Lung (tissue), 12 donors: ENCODE measurements around the gene RUNDC1. TPM values are rescaled to one million over a fixed set of nuclear protein-coding genes. Genes with fewer than 3 reads are reported as not detected.

Source experiments
- ATAC-seq: fragments of 200-7000 bp; cut with Tn5 transposase; one replicate; pipeline ENCODE4 v1.9.1; 2020; ENCODE audit warnings: moderate number of reproducible peaks; ENCODE audit not compliant: insufficient read depth, low FRiP score
- DNase-seq, 3 donors: peaks; one replicate each; pipeline ENCODE4 v3.0.0-alpha.2; 2013 to 2017
- H3K27ac ChIP-seq, 2 donors: one replicate each; pipeline ENCODE4 v1.5.1; 2013; ENCODE audit warnings: mild to moderate bottlenecking in 2 of 2, moderate library complexity in 2 of 2, control low read depth in 1 of 2, inconsistent platforms in 1 of 2, low read depth in 1 of 2, low read length in 1 of 2
- H3K27me3 ChIP-seq, 3 donors: one replicate each; pipeline ENCODE4 v1.5.1; 2013; ENCODE audit warnings: low read length in 2 of 3; ENCODE audit not compliant: control insufficient read depth in 3 of 3, insufficient read depth in 3 of 3
- H3K36me3 ChIP-seq, 4 donors: one replicate each; pipeline ENCODE4 v1.5.1; 2013; ENCODE audit warnings: low read length in 4 of 4, mild to moderate bottlenecking in 1 of 4, moderate library complexity in 1 of 4; ENCODE audit not compliant: control insufficient read depth in 4 of 4, insufficient read depth in 4 of 4
- H3K4me1 ChIP-seq, 5 donors: one replicate each; pipeline ENCODE4 v1.5.1; 2013; ENCODE audit warnings: low read length in 5 of 5, mild to moderate bottlenecking in 2 of 5, moderate library complexity in 1 of 5; ENCODE audit not compliant: control insufficient read depth in 5 of 5, insufficient read depth in 5 of 5
- H3K4me3 ChIP-seq: one replicate; pipeline ENCODE4 v1.5.1; 2013; ENCODE audit warnings: mild to moderate bottlenecking, control low read depth, moderate library complexity
- H3K9ac ChIP-seq, 2 donors: one replicate each; pipeline ENCODE4 v1.5.1; 2013; ENCODE audit warnings: low read length in 2 of 2, control low read depth in 1 of 2; ENCODE audit not compliant: insufficient read depth in 1 of 2
- H3K9me3 ChIP-seq, 4 donors: one replicate each; pipeline ENCODE4 v1.5.1; 2013; ENCODE audit warnings: low read length in 3 of 4, mild to moderate bottlenecking in 1 of 4, moderate library complexity in 1 of 4; ENCODE audit not compliant: control insufficient read depth in 4 of 4, insufficient read depth in 3 of 4
- WGBS, 2 donors: extraction: QIAGEN DNeasy Blood & Tissue Kit; methylation state at CpG; one replicate each; pipeline ENCODE4 v1.1.7; 2013; 5-methylcytosine and 5-hydroxymethylcytosine counted together
- polyA plus RNA-seq, 2 donors: library from polyadenylated mRNA; stranded (reverse); fragments of 200-250 nt; gene quantifications; one replicate each; pipeline ENCODE4 v1.2.1, GENCODE V29; 2013
- total RNA-seq, 2 donors: library from RNA; depleted of rRNA in 1 of 2; stranded (reverse); fragments of >200 nt in 1 of 2; gene quantifications; one replicate each; pipeline ENCODE4 v1.2.1, GENCODE V29; 2014 to 2021
- TF ChIP-seq, protein P1 (sequence below): IDR thresholded peaks from 2 replicates; pipeline ENCODE4 v1.5.1; 2012; ENCODE audit warnings: mild to moderate bottlenecking; ENCODE audit errors: control extremely low read depth, extremely low read depth
- donor health status: control.
- donor health status: control.
- donor health status: Bipolar disorder and iron deficiency.
- donor health status: healthy.
- donor health status: DM: yes; HTN: yes; CAD: no.

The RUNDC1 gene
- total and polyA plus RNA-seq, 4 donors: 8.1 to 16.7 (median 10.7) TPM

DNA sequence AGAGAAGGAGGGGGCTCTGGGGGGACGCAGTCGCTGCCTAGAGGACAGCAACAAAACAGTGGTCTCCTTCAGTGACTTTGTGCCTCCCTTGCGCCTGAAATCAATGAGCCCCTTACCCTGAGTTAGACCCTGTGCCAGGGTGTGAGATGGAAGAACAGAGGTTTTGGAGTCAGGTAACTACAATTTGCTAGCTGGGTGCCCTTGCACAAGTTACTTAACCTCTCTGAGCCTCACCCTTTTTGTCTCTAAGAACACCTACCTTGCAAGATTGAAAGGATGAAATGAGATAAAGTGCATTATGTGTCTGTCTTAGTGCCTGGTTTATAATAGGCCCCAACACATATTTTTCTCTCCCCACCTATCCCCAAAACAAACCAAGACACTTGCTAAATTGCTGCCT lies 54.5 kb downstream of the RUNDC1 start:
- Histone ChIP-seq H3K9me3 (no peaks in the 10 kb centered on the region), H3K4me3 (no peak overlapping the region), H3K4me1 (peaks cover 0 to 17% (median 0%) of the 10 kb centered on the region in 5 donors), H3K36me3 (no peaks in the 10 kb centered on the region), H3K27me3 (no peaks in the 10 kb centered on the region), H3K9ac (no peak overlapping the region), H3K27ac (no peak overlapping the region)
- DNase-seq: no peak
- ATAC-seq: no peak
- 92 to 94% methylated on average over 3 of the region's 3 CpGs for WGBS, 2 donors
- TF ChIP-seq, protein P1, sequence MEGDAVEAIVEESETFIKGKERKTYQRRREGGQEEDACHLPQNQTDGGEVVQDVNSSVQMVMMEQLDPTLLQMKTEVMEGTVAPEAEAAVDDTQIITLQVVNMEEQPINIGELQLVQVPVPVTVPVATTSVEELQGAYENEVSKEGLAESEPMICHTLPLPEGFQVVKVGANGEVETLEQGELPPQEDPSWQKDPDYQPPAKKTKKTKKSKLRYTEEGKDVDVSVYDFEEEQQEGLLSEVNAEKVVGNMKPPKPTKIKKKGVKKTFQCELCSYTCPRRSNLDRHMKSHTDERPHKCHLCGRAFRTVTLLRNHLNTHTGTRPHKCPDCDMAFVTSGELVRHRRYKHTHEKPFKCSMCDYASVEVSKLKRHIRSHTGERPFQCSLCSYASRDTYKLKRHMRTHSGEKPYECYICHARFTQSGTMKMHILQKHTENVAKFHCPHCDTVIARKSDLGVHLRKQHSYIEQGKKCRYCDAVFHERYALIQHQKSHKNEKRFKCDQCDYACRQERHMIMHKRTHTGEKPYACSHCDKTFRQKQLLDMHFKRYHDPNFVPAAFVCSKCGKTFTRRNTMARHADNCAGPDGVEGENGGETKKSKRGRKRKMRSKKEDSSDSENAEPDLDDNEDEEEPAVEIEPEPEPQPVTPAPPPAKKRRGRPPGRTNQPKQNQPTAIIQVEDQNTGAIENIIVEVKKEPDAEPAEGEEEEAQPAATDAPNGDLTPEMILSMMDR: no peak

DNA sequence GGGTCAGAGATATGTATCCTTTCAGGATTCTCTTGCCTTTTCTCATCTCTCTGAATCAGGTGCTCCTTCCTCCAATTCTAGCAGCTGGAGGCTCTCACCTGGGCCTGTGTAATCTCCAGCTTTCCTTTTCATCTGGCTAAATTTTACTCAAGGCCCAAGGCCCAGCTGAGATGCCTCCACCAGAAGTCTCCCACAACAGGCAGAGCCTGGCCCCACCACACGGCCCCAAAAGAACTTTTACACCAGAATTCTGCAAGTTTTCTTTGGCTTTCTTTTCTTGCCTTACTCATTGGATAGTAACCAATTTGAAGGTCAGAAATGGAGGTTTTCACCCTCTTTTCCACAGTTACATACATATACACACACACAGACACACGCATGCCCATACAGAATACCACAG lies 59.3 kb downstream of the RUNDC1 start:
- no peaks in the 10 kb centered on the region for H3K36me3 ChIP-seq
- WGBS, 2 donors: 95 to 99% methylated on average over 2 of the region's 2 CpGs
- TF ChIP-seq, protein P1: no peak

DNA sequence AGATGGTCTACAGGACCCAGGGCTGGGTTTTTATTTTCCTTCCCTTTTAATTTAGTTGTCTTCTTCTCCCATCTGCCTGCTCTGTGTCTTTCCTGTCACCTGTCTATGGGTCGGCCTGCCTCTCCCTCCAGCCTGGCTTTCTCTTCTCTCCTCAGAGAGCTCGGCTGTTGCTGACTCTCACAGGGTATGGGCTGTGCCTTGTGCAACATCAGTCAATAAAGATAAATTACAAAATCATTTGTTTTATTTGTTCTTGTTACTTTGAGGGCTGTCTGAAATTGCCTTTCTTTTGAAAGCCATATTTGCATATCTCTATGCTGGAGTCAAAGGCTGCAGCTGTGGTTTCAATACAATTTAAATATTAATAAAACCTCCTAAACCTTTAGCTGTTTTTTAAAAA lies 60.3 kb downstream of the RUNDC1 start:
- no peak for ATAC-seq
- TF ChIP-seq, protein P1: no peak
- 57 to 75% methylated on average over 2 of the region's 2 CpGs for WGBS, 2 donors

More for the DNA sequence above, 59.3 kb downstream of the RUNDC1 start:
- no peak for DNase-seq
- Histone ChIP-seq H3K4me1 (peaks cover 0 to 2% (median 0%) of the 10 kb centered on the region in 5 donors), H3K27me3 (no peaks in the 10 kb centered on the region), H3K9ac (no peak overlapping the region), H3K4me3 (no peak overlapping the region), H3K27ac (no peak overlapping the region), H3K9me3 (no peaks in the 10 kb centered on the region)
- ATAC-seq: no peak

DNA sequence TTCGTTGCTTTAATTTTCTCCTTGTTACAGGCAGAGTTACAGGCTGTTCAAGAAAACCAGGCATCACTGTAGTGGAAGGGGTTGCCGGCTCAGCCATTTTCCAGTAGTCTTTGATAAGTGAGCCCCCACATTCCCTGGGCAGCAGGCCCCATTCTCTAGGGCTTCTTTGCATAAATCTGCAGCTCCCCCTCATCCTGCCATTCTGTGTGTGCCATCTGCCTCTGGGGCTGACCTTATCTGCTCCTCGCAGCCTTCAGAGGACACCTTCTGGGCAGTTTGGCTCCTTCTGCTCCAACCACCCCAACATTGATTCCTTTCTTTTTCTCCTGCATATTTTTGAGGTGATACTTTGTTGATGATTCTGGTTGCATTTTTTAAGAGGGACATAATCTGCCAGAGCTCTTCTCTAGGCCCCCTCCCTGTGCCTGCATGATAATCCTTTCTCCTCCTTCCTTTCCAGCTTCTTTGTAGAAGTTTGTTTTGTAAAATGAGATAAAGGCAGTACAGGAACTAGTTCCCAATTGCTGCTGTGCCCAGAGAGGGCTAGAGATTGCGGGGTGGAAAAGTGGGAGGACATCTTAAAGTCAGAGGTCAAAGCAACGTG lies 61.8 kb downstream of the RUNDC1 start:
- Histone ChIP-seq H3K4me3 (no peak overlapping the region), H3K27me3 (no peaks in the 10 kb centered on the region), H3K36me3 (no peaks in the 10 kb centered on the region), H3K27ac (no peak overlapping the region), H3K9ac (no peak overlapping the region), H3K4me1 (no peaks in the 10 kb centered on the region), H3K9me3 (no peaks in the 10 kb centered on the region)
- WGBS, 2 donors: 83 to 84% methylated on average over 5 of the region's 5 CpGs
- ATAC-seq: no peak
- DNase-seq: no peak
- TF ChIP-seq, protein P1: no peak

More for the DNA sequence above, 60.3 kb downstream of the RUNDC1 start:
- H3K9ac ChIP-seq: no peak overlapping the region
- no peak overlapping the region for H3K27ac ChIP-seq
- H3K9me3 ChIP-seq: no peaks in the 10 kb centered on the region
- H3K4me3 ChIP-seq: no peak overlapping the region
- no peaks in the 10 kb centered on the region for H3K36me3 ChIP-seq
- no peaks in the 10 kb centered on the region for H3K4me1 ChIP-seq
- no peaks in the 10 kb centered on the region for H3K27me3 ChIP-seq
- DNase-seq: no peak
